Measurements from ENCODE around the gene TTC24. TPM values are rescaled to one million over a fixed set of nuclear protein-coding genes. Genes with fewer than 3 reads are reported as not detected.

The TTC24 gene
- total and polyA plus RNA-seq, 7 donors: 2.6 TPM; not detected in 6

GRCh38 chr1:156543066-156543465 lies 36.5 kb upstream of the TTC24 start:
- 86 to 91% methylated on average over 1 of the region's 1 CpG for WGBS, 2 donors
- TF ChIP-seq CTCF (IDR thresholded peaks at IDR 0.05) (no peak), POLR2A (IDR thresholded peaks at IDR 0.05) (no peak), EP300 (IDR thresholded peaks at IDR 0.05) (no peak), POLR2AphosphoS5 (IDR thresholded peaks at IDR 0.05) (no peak)
- no peak for DNase-seq
- intact Hi-C loops (cut with DNase I): no loop called here
- Histone ChIP-seq H3K9me3 (no peaks in the 10 kb centered on the region), H3K36me3 (no peaks in the 10 kb centered on the region), H3K27me3 (no peaks in the 10 kb centered on the region), H3K4me3 (no peak overlapping the region), H3K4me1 (no peaks in the 10 kb centered on the region), H3K27ac (no peak overlapping the region)

GRCh38 chr1:156544592-156545102 lies 34.9 kb upstream of the TTC24 start:
- TF ChIP-seq EP300 (IDR thresholded peaks at IDR 0.05): no peak
- TF ChIP-seq POLR2AphosphoS5 (IDR thresholded peaks at IDR 0.05): no peak
- no peak for TF ChIP-seq POLR2A (IDR thresholded peaks at IDR 0.05)
- TF ChIP-seq CTCF (IDR thresholded peaks at IDR 0.05): no peak
- Histone ChIP-seq H3K4me3 (no peak overlapping the region), H3K27me3 (no peaks in the 10 kb centered on the region), H3K27ac (no peak overlapping the region), H3K9me3 (no peaks in the 10 kb centered on the region), H3K36me3 (no peaks in the 10 kb centered on the region), H3K4me1 (no peaks in the 10 kb centered on the region)
- WGBS, 2 donors: 96 to 99% methylated on average over 3 of the region's 3 CpGs
- DNase-seq: peak; percentile 10
- intact Hi-C loops (cut with DNase I): no loop called here

- no peaks in the 10 kb centered on the region for H3K4me1 ChIP-seq
- DNase-seq: peak; percentile 24
- TF ChIP-seq POLR2A (IDR thresholded peaks at IDR 0.05) (no peak), POLR2AphosphoS5 (IDR thresholded peaks at IDR 0.05) (no peak), EP300 (IDR thresholded peaks at IDR 0.05) (no peak), CTCF (IDR thresholded peaks at IDR 0.05) (no peak)
- intact Hi-C loops (cut with DNase I): no loop called here
- H3K4me3 ChIP-seq: no peak overlapping the region
- no peak overlapping the region for H3K27ac ChIP-seq
- H3K27me3 ChIP-seq: no peaks in the 10 kb centered on the region
- 79 to 97% methylated on average over 3 of the region's 3 CpGs for WGBS, 2 donors
- no peaks in the 10 kb centered on the region for H3K36me3 ChIP-seq
- no peaks in the 10 kb centered on the region for H3K9me3 ChIP-seq
Observed at GRCh38 chr1:156546267-156546666, 33.3 kb upstream of the TTC24 start.

GRCh38 chr1:156547434-156547833 lies 32.1 kb upstream of the TTC24 start:
- Histone ChIP-seq H3K4me1 (no peaks in the 10 kb centered on the region), H3K4me3 (no peak overlapping the region), H3K9me3 (no peaks in the 10 kb centered on the region), H3K27ac (no peak overlapping the region), H3K36me3 (no peaks in the 10 kb centered on the region), H3K27me3 (no peaks in the 10 kb centered on the region)
- 95 to 97% methylated on average over 4 of the region's 4 CpGs for WGBS, 2 donors
- DNase-seq: peak; percentile 3
- no peak for TF ChIP-seq CTCF (IDR thresholded peaks at IDR 0.05)
- TF ChIP-seq POLR2A (IDR thresholded peaks at IDR 0.05): no peak
- no peak for TF ChIP-seq POLR2AphosphoS5 (IDR thresholded peaks at IDR 0.05)
- TF ChIP-seq EP300 (IDR thresholded peaks at IDR 0.05): no peak
- intact Hi-C loops (cut with DNase I): no loop called here

GRCh38 chr1:156547982-156548381 lies 31.5 kb upstream of the TTC24 start:
- no peaks in the 10 kb centered on the region for H3K36me3 ChIP-seq
- H3K4me1 ChIP-seq: no peaks in the 10 kb centered on the region
- peak; percentile 46 for DNase-seq
- intact Hi-C loops (cut with DNase I): no loop called here
- no peak overlapping the region for H3K27ac ChIP-seq
- H3K4me3 ChIP-seq: no peak overlapping the region
- WGBS, 2 donors: 96% methylated on average over 9 of the region's 9 CpGs
- no peaks in the 10 kb centered on the region for H3K27me3 ChIP-seq
- TF ChIP-seq POLR2AphosphoS5 (IDR thresholded peaks at IDR 0.05) (no peak), CTCF (IDR thresholded peaks at IDR 0.05) (no peak), EP300 (IDR thresholded peaks at IDR 0.05) (no peak), POLR2A (IDR thresholded peaks at IDR 0.05) (no peak)
- H3K9me3 ChIP-seq: no peaks in the 10 kb centered on the region
